Stomach (tissue), 4 donors: Measurements from ENCODE around the gene AGAP1.

Experiments
- CTCF ChIP-seq, 7 experiments: fragments of 450-650 bp in 4 of 7; fragments of 200-600 bp in 3 of 7; sonication (generic) in 3 of 7; IDR thresholded peaks; one replicate each; pipeline ENCODE4 v1.5.1; 2016 to 2019; ENCODE audit warnings: antibody characterized with exemption in 7 of 7, control low read depth in 2 of 7, mild to moderate bottlenecking in 1 of 7
- EP300 ChIP-seq: sonication (generic); formaldehyde crosslinking; IDR thresholded peaks from one replicate; pipeline ENCODE4 v1.6.1; 2017; ENCODE audit warnings: antibody characterized with exemption
- POLR2A ChIP-seq, 4 donors: fragments of 450-650 bp; IDR thresholded peaks; one replicate each; pipeline ENCODE4 v1.6.1; 2016; ENCODE audit warnings: antibody characterized with exemption in 4 of 4, control low read depth in 2 of 4, mild to moderate bottlenecking in 1 of 4, moderate library complexity in 1 of 4
- POLR2AphosphoS5 ChIP-seq, 3 donors: sonication (generic); formaldehyde crosslinking; IDR thresholded peaks; one replicate each; pipeline ENCODE4 v1.6.1; 2016; ENCODE audit warnings: antibody characterized with exemption in 3 of 3

- TF ChIP-seq POLR2A (IDR thresholded peaks at IDR 0.05) (no peak), CTCF (IDR thresholded peaks at IDR 0.05) (no peak), POLR2AphosphoS5 (IDR thresholded peaks at IDR 0.05) (peak in 1 of 3 donors; percentile 12), EP300 (no peak)
Observed at GRCh38 chr2:235542733-235543127, 48.9 kb downstream of the AGAP1 start.
